ENCODE data around the gene KIF22. TPM values are rescaled to one million over a fixed set of nuclear protein-coding genes. Genes with fewer than 3 reads are reported as not detected.
"Not testable (repeated sequence)": the region's sequence is repeated elsewhere in the genome, so short reads cannot be mapped to it uniquely, and the experiment has no call there.

KIF22 gene
- total and polyA plus RNA-seq, 4 donors = 7.4 to 41.4 (median 11.8) TPM

DNA sequence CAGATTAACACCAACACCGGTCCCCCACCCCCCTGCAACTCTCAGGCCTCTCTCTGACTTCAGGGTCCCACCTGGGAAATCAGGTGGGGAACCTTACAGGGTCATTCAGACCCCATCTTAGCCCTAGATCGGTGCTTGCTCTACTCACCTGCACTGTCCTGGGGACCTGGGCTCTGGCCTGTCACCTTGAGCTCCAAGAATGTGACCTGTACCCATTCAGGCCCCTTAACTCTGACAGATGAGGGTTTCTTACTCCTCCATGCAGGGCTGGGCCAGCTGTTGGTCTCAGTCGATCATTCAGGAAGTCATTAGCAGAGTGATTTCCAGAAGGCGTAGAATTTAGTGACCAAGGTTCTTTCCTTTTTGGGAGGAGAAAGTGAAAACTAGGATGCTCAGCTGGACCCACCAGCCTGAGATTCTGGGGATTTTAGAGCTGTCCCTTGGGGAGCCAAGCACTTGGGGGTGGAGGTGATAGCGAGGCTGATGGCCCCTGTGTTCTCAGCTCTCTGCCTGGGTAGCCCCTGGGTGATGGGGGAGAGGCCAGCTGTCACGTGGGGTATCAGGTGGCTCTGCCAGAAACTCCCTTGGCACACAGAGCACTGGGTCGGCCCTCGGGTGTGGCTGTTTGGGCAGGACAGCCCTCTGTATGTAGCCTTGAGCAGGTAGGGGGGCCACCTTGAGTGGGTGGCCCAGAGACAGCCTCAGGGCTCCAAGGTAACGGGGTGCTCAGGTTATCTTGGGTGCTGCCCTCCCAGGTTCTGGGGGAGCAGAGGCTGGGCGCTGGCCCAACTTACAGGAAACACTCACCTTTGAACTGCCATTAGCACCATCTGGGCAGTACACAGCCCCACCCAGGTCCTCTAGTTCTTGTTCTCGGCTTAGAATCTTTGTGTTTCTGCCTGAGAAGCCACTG, 30.4 kb downstream of the KIF22 start:
- intact Hi-C loops (cut with DNase I) = loop anchor here in 1 of 2 donors (5.0 to 10.0 kb wide), 2 partner anchors 41 to 116 kb away; partner anchors contain the start of gene CDIPT
- DNase-seq = peak; percentile 75 to 86

GRCh38 chr16:29821643-29822115, 31.1 kb downstream of the KIF22 start:
- H3K4me3 ChIP-seq (ENCODE audit: low read length in 2 of 2) = peak overlapping the region; percentile 32 to 79
- DNase-seq (peak in 1 of 2 donors; percentile 66), ATAC-seq (ENCODE audit: low FRiP score) (no peak)
- no peaks in the 10 kb centered on the region for H3K27me3 ChIP-seq (ENCODE audit: control insufficient read depth in 1 of 2, insufficient read depth in 2 of 2, low read length in 1 of 2)
- H3K9me3 ChIP-seq (ENCODE audit: control insufficient read depth, low read length) = no peaks in the 10 kb centered on the region
- WGBS, 2 donors = 10 to 15% methylated on average over 7 of the region's 7 CpGs
- intact Hi-C loops (cut with DNase I) = loop anchor here in 1 of 2 donors (5.0 to 10.0 kb wide), 2 partner anchors 41 to 117 kb away; partner anchors contain the start of gene CDIPT
- peak overlapping the region; percentile 68 to 86 for H3K27ac ChIP-seq (ENCODE audit: low read depth in 1 of 2, low read length in 2 of 2)
- H3K36me3 ChIP-seq (ENCODE audit: control insufficient read depth in 1 of 2, insufficient read depth in 2 of 2, low read length in 1 of 2) = no peaks in the 10 kb centered on the region
- peaks cover 0 to 3% of the 10 kb centered on the region in 2 donors for H3K4me1 ChIP-seq (ENCODE audit: control insufficient read depth in 1 of 2, insufficient read depth in 2 of 2, low read length in 2 of 2)

More for the DNA sequence above, 30.4 kb downstream of the KIF22 start:
- H3K36me3 ChIP-seq (ENCODE audit: control insufficient read depth in 1 of 2, insufficient read depth in 2 of 2, low read length in 1 of 2) = no peaks in the 10 kb centered on the region
- H3K9me3 ChIP-seq (ENCODE audit: control insufficient read depth, low read length) = no peaks in the 10 kb centered on the region
- H3K27me3 ChIP-seq (ENCODE audit: control insufficient read depth in 1 of 2, insufficient read depth in 2 of 2, low read length in 1 of 2) = no peaks in the 10 kb centered on the region
- 23 to 24% methylated on average over 11 of the region's 11 CpGs for WGBS, 2 donors
- no peak for ATAC-seq (ENCODE audit: low FRiP score)
- peak overlapping the region; percentile 68 to 86 for H3K27ac ChIP-seq (ENCODE audit: low read depth in 1 of 2, low read length in 2 of 2)
- H3K4me1 ChIP-seq (ENCODE audit: control insufficient read depth in 1 of 2, insufficient read depth in 2 of 2, low read length in 2 of 2) = peaks cover 0 to 3% of the 10 kb centered on the region in 2 donors
- H3K4me3 ChIP-seq (ENCODE audit: low read length in 2 of 2) = peak overlapping the region; percentile 79 to 89

DNA sequence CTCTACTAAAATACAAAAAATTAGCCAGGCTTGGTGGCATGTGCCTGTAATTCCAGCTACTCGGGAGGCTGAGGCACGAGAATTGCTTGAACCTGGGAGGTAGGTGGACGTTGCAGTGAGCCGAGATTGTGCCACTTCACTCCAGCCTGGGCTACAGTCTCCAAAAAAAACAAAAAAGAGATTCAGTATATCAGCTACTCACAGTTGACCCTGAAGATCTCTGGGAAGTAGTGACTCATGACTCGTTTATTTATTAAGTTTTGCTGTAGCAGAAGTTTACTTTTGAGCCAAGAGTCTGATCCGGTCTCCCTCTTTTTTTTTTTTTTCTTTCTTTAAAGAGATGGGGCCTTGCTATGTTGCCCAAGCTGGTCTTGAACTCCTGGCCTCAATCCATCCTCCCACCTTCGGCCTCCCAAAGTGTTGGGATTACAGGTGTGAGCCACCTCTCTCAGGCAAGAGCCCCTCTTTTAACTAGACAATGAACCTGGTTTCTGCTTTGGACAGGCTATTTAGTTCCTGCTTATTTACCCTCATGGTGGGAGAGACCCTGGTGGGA, 34.1 kb downstream of the KIF22 start:
- no peak overlapping the region for H3K4me3 ChIP-seq (ENCODE audit: low read length in 2 of 2)
- ATAC-seq (ENCODE audit: low FRiP score) = peak; percentile 67

GRCh38 chr16:29825145-29826044, 34.8 kb downstream of the KIF22 start:
- no peaks in the 10 kb centered on the region for H3K27me3 ChIP-seq (ENCODE audit: control insufficient read depth in 1 of 2, insufficient read depth in 2 of 2, low read length in 1 of 2)
- H3K4me3 ChIP-seq (ENCODE audit: low read length in 2 of 2) = no peak overlapping the region
- no peaks in the 10 kb centered on the region for H3K9me3 ChIP-seq (ENCODE audit: control insufficient read depth, low read length)
- ATAC-seq (ENCODE audit: low FRiP score) (peak; percentile 79), DNase-seq (peak in 1 of 2 donors; percentile 72)
- peak overlapping the region in 1 of 2 donors; percentile 66 for H3K27ac ChIP-seq (ENCODE audit: low read depth in 1 of 2, low read length in 2 of 2)
- H3K36me3 ChIP-seq (ENCODE audit: control insufficient read depth in 1 of 2, insufficient read depth in 2 of 2, low read length in 1 of 2) = peaks cover 0 to under 1% of the 10 kb centered on the region in 2 donors
- 32 to 34% methylated on average over 10 of the region's 10 CpGs for WGBS, 2 donors
- peaks cover 0 to 4% of the 10 kb centered on the region in 2 donors for H3K4me1 ChIP-seq (ENCODE audit: control insufficient read depth in 1 of 2, insufficient read depth in 2 of 2, low read length in 2 of 2)
- intact Hi-C loops (cut with DNase I) = loop anchor here in 1 of 2 donors (10.0 kb wide), 1 partner anchor 121 kb away; no protein-coding TSS in a partner anchor

More for the DNA sequence above, 34.1 kb downstream of the KIF22 start:
- no peak for DNase-seq
- no peaks in the 10 kb centered on the region for H3K9me3 ChIP-seq (ENCODE audit: control insufficient read depth, low read length)
- peaks cover 0 to 4% of the 10 kb centered on the region in 2 donors for H3K4me1 ChIP-seq (ENCODE audit: control insufficient read depth in 1 of 2, insufficient read depth in 2 of 2, low read length in 2 of 2)
- 7 to 8% methylated on average over 7 of the region's 7 CpGs for WGBS, 2 donors
- no peaks in the 10 kb centered on the region for H3K36me3 ChIP-seq (ENCODE audit: control insufficient read depth in 1 of 2, insufficient read depth in 2 of 2, low read length in 1 of 2)
- H3K27ac ChIP-seq (ENCODE audit: low read depth in 1 of 2, low read length in 2 of 2) = peak overlapping the region in 1 of 2 donors; percentile 66
- intact Hi-C loops (cut with DNase I) = loop anchor here in 1 of 2 donors (5.0 to 10.0 kb wide), 2 partner anchors 38 to 120 kb away; partner anchors contain the start of gene CDIPT
- no peaks in the 10 kb centered on the region for H3K27me3 ChIP-seq (ENCODE audit: control insufficient read depth in 1 of 2, insufficient read depth in 2 of 2, low read length in 1 of 2)

DNA sequence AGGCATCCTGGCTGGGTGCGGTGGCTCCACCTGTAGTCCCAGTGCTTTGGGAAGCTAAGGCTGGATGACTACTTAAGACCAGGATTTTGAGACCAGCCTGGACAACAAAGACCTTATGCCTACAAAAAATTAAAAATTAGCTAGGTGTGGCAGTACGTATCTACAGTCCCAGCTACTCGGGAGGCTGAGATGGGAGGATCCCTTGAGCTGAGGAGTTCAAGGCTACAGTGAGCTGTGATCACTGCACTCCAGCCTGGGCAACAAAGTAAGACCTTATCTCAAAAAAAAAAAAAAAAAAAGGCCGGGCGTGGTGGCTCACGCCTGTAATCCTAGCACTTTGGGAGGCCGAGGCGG, 35.8 kb downstream of the KIF22 start:
- intact Hi-C loops (cut with DNase I) = loop anchor here in 1 of 2 donors (10.0 kb wide), 1 partner anchor 122 kb away; no protein-coding TSS in a partner anchor
- Histone ChIP-seq H3K9me3 (ENCODE audit: control insufficient read depth, low read length) (no peaks in the 10 kb centered on the region), H3K27ac (ENCODE audit: low read depth in 1 of 2, low read length in 2 of 2) (no peak overlapping the region), H3K36me3 (ENCODE audit: control insufficient read depth in 1 of 2, insufficient read depth in 2 of 2, low read length in 1 of 2) (peaks cover 0 to 4% of the 10 kb centered on the region in 2 donors), H3K27me3 (ENCODE audit: control insufficient read depth in 1 of 2, insufficient read depth in 2 of 2, low read length in 1 of 2) (no peaks in the 10 kb centered on the region), H3K4me1 (ENCODE audit: control insufficient read depth in 1 of 2, insufficient read depth in 2 of 2, low read length in 2 of 2) (peaks cover 0 to 4% of the 10 kb centered on the region in 2 donors), H3K4me3 (ENCODE audit: low read length in 2 of 2) (no peak overlapping the region)
- 94 to 97% methylated on average over 5 to 8 of the region's 8 CpGs for WGBS, 2 donors
- ATAC-seq (ENCODE audit: low FRiP score) (no peak), DNase-seq (no peak)

DNA sequence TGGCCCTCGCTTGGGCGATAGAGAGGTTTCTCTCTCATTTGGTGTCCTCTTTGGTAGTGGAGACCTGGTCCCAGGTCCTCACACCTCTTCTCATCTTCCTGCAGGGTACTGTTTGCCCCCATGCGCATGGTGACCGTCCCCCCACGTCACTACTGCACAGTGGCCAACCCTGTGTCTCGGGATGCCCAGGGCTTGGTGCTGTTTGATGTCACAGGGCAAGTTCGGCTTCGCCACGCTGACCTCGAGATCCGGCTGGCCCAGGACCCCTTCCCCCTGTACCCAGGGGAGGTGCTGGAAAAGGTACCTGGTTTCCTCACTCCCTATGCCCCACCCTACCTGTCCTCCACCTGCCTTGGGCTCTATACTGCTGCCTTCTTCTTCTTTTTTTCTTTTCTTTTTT, 40.2 kb downstream of the KIF22 start:
- Histone ChIP-seq H3K4me1 (ENCODE audit: control insufficient read depth in 1 of 2, insufficient read depth in 2 of 2, low read length in 2 of 2) (peaks cover 0 to 1% of the 10 kb centered on the region in 2 donors), H3K9me3 (ENCODE audit: control insufficient read depth, low read length) (no peaks in the 10 kb centered on the region), H3K4me3 (ENCODE audit: low read length in 2 of 2) (no peak overlapping the region), H3K27ac (ENCODE audit: low read depth in 1 of 2, low read length in 2 of 2) (no peak overlapping the region), H3K36me3 (ENCODE audit: control insufficient read depth in 1 of 2, insufficient read depth in 2 of 2, low read length in 1 of 2) (peaks cover 0 to 13% of the 10 kb centered on the region in 2 donors), H3K27me3 (ENCODE audit: control insufficient read depth in 1 of 2, insufficient read depth in 2 of 2, low read length in 1 of 2) (no peaks in the 10 kb centered on the region)
- intact Hi-C loops (cut with DNase I) = no loop called here
- no peak for DNase-seq
- no peak for ATAC-seq (ENCODE audit: low FRiP score)
- WGBS, 2 donors = 89 to 95% methylated on average over 11 of the region's 11 CpGs

DNA sequence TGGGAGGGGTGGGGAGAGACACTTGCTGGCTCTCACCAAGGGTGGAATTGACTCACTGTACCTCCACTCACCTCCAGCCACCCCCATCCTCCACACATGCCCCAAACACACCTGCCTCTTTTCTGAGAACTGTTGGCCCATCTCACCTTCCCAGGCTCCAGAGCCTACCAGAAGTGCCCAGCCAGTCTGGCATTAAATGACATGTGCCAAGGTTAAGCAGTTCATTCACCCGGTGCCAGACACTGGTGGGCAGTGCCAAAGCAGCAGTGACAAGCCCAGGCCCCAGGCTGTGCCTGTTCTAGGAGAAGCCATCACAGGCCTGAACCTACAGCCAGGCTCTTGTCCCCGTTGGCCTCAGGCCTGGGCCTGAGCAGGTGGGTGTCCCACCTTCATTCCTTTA, 40.9 kb downstream of the KIF22 start:
- intact Hi-C loops (cut with DNase I) = no loop called here
- Histone ChIP-seq H3K27ac (ENCODE audit: low read depth in 1 of 2, low read length in 2 of 2) (no peak overlapping the region), H3K9me3 (ENCODE audit: control insufficient read depth, low read length) (no peaks in the 10 kb centered on the region), H3K4me1 (ENCODE audit: control insufficient read depth in 1 of 2, insufficient read depth in 2 of 2, low read length in 2 of 2) (peaks cover 0 to 1% of the 10 kb centered on the region in 2 donors), H3K36me3 (ENCODE audit: control insufficient read depth in 1 of 2, insufficient read depth in 2 of 2, low read length in 1 of 2) (peaks cover 0 to 13% of the 10 kb centered on the region in 2 donors), H3K4me3 (ENCODE audit: low read length in 2 of 2) (no peak overlapping the region), H3K27me3 (ENCODE audit: control insufficient read depth in 1 of 2, insufficient read depth in 2 of 2, low read length in 1 of 2) (no peaks in the 10 kb centered on the region)
- DNase-seq (no peak), ATAC-seq (ENCODE audit: low FRiP score) (peak; percentile 6)
- 40 to 46% methylated on average over 2 of the region's 2 CpGs for WGBS, 2 donors

DNA sequence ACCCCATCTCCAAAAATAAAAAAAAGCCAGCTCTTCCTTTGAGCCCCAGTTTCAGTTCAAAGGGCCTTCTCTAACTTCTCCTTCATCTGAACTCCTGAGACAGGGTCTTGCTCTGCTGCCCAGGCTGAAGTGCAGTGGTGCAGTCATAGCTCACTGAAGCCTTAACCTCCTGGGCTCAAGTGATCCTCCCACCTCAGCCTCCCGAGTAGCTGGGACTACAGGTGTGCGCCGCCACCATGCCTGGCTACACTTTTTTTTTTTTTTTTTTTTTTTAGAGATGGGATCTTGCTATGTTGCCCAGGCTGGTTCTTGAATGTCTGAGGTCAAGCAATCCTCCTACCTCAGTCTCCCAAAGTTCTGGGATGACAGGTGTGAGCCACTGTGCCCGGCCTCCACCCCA, 42.7 kb downstream of the KIF22 start:
- intact Hi-C loops (cut with DNase I); ATAC-seq (ENCODE audit: low FRiP score): not testable (repeated sequence)
- peaks cover 0 to 15% of the 10 kb centered on the region in 2 donors for H3K36me3 ChIP-seq (ENCODE audit: control insufficient read depth in 1 of 2, insufficient read depth in 2 of 2, low read length in 1 of 2)

More for the DNA sequence above, 42.7 kb downstream of the KIF22 start:
- H3K9me3 ChIP-seq (ENCODE audit: control insufficient read depth, low read length); H3K27me3 ChIP-seq (ENCODE audit: control insufficient read depth in 1 of 2, insufficient read depth in 2 of 2, low read length in 1 of 2); H3K27ac ChIP-seq (ENCODE audit: low read depth in 1 of 2, low read length in 2 of 2); DNase-seq; H3K4me1 ChIP-seq (ENCODE audit: control insufficient read depth in 1 of 2, insufficient read depth in 2 of 2, low read length in 2 of 2); H3K4me3 ChIP-seq (ENCODE audit: low read length in 2 of 2): not testable (repeated sequence)
- 96 to 98% methylated on average over 4 of the region's 4 CpGs for WGBS, 2 donors
